ENCODE measurements around the gene RSPH6A.

- TF ChIP-seq CTCF (optimal IDR thresholded peaks at IDR 0.05 in 1 of 3, IDR thresholded peaks at IDR 0.05 in 1 of 3, conservative IDR thresholded peaks at IDR 0.05 in 1 of 3; ENCODE audit: extremely low read depth in 1 of 3, insufficient read depth in 2 of 3, low read length in 3 of 3) (no peak), EZH2 (IDR thresholded peaks at IDR 0.05; ENCODE audit: low read length) (no peak)
These were observed 32.0 kb downstream of the RSPH6A start for GRCh38 chr19:45782820-45783785.

Data from keratinocyte (primary cell).